ENCODE measurements around the gene ZSWIM8.

DNA sequence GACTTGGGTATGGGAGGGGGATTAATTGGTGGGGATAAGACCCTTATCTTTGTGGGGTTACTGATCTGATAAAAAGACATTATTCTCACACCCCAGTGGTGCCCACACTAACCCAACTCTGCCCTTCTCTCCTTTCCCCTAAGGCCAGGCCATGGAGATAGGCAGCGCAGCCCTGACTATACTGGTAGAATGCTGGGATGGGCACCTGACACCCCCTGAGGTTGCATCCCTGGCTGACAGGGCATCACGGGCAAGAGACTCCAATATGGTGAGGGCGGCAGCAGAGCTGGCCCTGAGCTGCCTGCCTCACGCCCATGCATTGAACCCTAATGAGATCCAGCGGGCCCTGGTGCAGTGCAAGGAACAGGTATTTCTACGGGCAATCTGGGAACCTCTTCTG, 12.7 kb downstream of the ZSWIM8 start:
- TF ChIP-seq POLR2AphosphoS5 (IDR thresholded peaks at IDR 0.05; ENCODE audit: low read depth, low read length) (no peak), POLR2A (IDR thresholded peaks at IDR 0.05; ENCODE audit: low read depth, low read length) (peak; percentile 41; the same call in 1 of the 2 replicates)

Data from GM12892 (cell line).